B cell (primary cell): Measurements from ENCODE around the gene MARCHF10. TPM values are rescaled to one million over a fixed set of nuclear protein-coding genes. Genes with fewer than 3 reads are reported as not detected.

Experiments used
- ATAC-seq: fragments of 200-7000 bp; cut with Tn5 transposase; one replicate; pipeline ENCODE4 v1.10.0; 2021; ENCODE audit warnings: low read depth, mild to moderate bottlenecking, moderate number of reproducible peaks, moderate library complexity
- CTCF ChIA-PET: fragments of 350-600 bp; sonication (Branson Sonifier 250); formaldehyde crosslinking; loops from one replicate; lab custom pipeline; 2021; ENCODE audit warnings: antibody characterized with exemption, inconsistent platforms; lab: Charles Lee
- POLR2A ChIA-PET: fragments of 350-600 bp; sonication (Branson Sonifier 250); formaldehyde crosslinking; loops from one replicate; lab custom pipeline; 2021; ENCODE audit warnings: antibody characterized with exemption; lab: Charles Lee
- DNase-seq: peaks from one replicate; pipeline ENCODE4 v3.0.0; 2013
- H2AFZ ChIP-seq: 2 replicates; pipeline ENCODE4 v1.6.1; 2012; ENCODE audit warnings: mild to moderate bottlenecking, low read depth, low read length; ENCODE audit not compliant: insufficient read depth, poor library complexity, severe bottlenecking
- H3K27ac ChIP-seq, 2 donors: 1 replicate in 1 of 2; 2 replicates in 1 of 2; pipeline ENCODE4 v1.5.1; 2012 to 2013; ENCODE audit warnings: low read length in 2 of 2, mild to moderate bottlenecking in 2 of 2, moderate library complexity in 1 of 2
- H3K27me3 ChIP-seq, 4 experiments: fragments of 200-600 bp in 1 of 4; sonication (generic) in 1 of 4; replicated peaks in 1 of 4; 1 replicate in 2 of 4; 2 replicates in 2 of 4; pipeline versions ENCODE4 v1.6.1 to v1.7.0; 2013 to 2016; ENCODE audit warnings: low read length in 3 of 4, mild to moderate bottlenecking in 2 of 4, mixed read lengths in 1 of 4, moderate library complexity in 1 of 4; ENCODE audit not compliant: insufficient read depth in 4 of 4, control insufficient read depth in 3 of 4; ENCODE audit errors: control extremely low read depth in 1 of 4
- H3K36me3 ChIP-seq, 2 experiments: replicated peaks in 1 of 2; 1 replicate in 1 of 2; 2 replicates in 1 of 2; pipeline versions ENCODE4 v1.6.1 to v1.7.1; 2013; ENCODE audit warnings: low read length in 1 of 2; ENCODE audit not compliant: insufficient read depth in 2 of 2, control insufficient read depth in 1 of 2; ENCODE audit errors: control extremely low read depth in 1 of 2, extremely low read depth in 1 of 2
- H3K4me1 ChIP-seq, 2 donors: fragments of 200-600 bp in 1 of 2; sonication (generic) in 1 of 2; 1 replicate in 1 of 2; 2 replicates in 1 of 2; pipeline versions ENCODE4 v1.5.1 to v1.6.1; 2013 to 2017; ENCODE audit warnings: low read length in 2 of 2; ENCODE audit not compliant: control insufficient read depth in 2 of 2, insufficient read depth in 2 of 2
- H3K4me2 ChIP-seq: replicated peaks from 2 replicates; pipeline ENCODE3; 2012; ENCODE audit warnings: mild to moderate bottlenecking, low read depth, low read length; ENCODE audit not compliant: poor library complexity, severe bottlenecking
- H3K4me3 ChIP-seq, 5 experiments: fragments of 200-600 bp in 1 of 5; sonication (generic) in 1 of 5; 1 replicate in 3 of 5; 2 replicates in 2 of 5; pipeline versions ENCODE4 v1.5.1 to v1.7.0; 2011 to 2016; ENCODE audit warnings: low read length in 4 of 5, mild to moderate bottlenecking in 4 of 5, low read depth in 2 of 5, control low read depth in 1 of 5, moderate library complexity in 1 of 5; ENCODE audit not compliant: insufficient read depth in 1 of 5; ENCODE audit errors: control extremely low read depth in 1 of 5, extremely low read depth in 1 of 5
- H3K79me2 ChIP-seq: fragments of 200-600 bp; sonication (generic); one replicate; pipeline ENCODE4 v1.6.0; 2016; ENCODE audit warnings: low read length; ENCODE audit not compliant: control insufficient read depth, insufficient read depth
- H3K9ac ChIP-seq: fragments of 200-600 bp; sonication (generic); 2 replicates; pipeline ENCODE4 v1.6.1; 2017; ENCODE audit warnings: mild to moderate bottlenecking, low read length, moderate library complexity
- H3K9me3 ChIP-seq, 3 donors: one replicate each; pipeline versions ENCODE4 v1.6.1 to v1.7.1; 2013; ENCODE audit warnings: low read length in 2 of 3; ENCODE audit not compliant: control insufficient read depth in 2 of 3, insufficient read depth in 1 of 3; ENCODE audit errors: control extremely low read depth in 1 of 3
- H4K20me1 ChIP-seq: 2 replicates; pipeline ENCODE4 v1.6.0; 2012; ENCODE audit warnings: mild to moderate bottlenecking, low read length; ENCODE audit not compliant: insufficient read depth, control insufficient read depth, poor library complexity, severe bottlenecking
- H3K27ac Mint-ChIP-seq: one replicate; pipeline ENCODE4 v1.8.0; 2021; ENCODE audit warnings: mixed read lengths
- H3K27me3 Mint-ChIP-seq: one replicate; pipeline ENCODE4 v1.8.0; 2021; ENCODE audit warnings: mixed read lengths
- H3K4me1 Mint-ChIP-seq: one replicate; pipeline ENCODE4 v1.8.0; 2021; ENCODE audit warnings: mixed read lengths
- H3K4me3 Mint-ChIP-seq: one replicate; pipeline ENCODE4 v1.8.0; 2021; ENCODE audit warnings: mixed read lengths
- H3K9me3 Mint-ChIP-seq: one replicate; pipeline ENCODE4 v1.8.0; 2022; ENCODE audit warnings: mixed read lengths; ENCODE audit not compliant: insufficient read depth
- CTCF ChIP-seq: fragments of 200-600 bp; IDR thresholded peaks from one replicate; pipeline ENCODE4 v1.8.0; 2022; ENCODE audit warnings: antibody characterized with exemption, mild to moderate bottlenecking
- EZH2 ChIP-seq: IDR thresholded peaks from 2 replicates; pipeline ENCODE4 v1.6.1; 2012; ENCODE audit warnings: borderline replicate concordance, low read depth, mild to moderate bottlenecking, moderate library complexity, low read length; ENCODE audit not compliant: insufficient read depth, poor library complexity, severe bottlenecking
- WGBS: methylation state at CpG from one replicate; pipeline ENCODE4 v1.1.5; 2013; ENCODE audit warnings: missing lambda C conversion rate; ENCODE audit not compliant: insufficient coverage; 5-methylcytosine and 5-hydroxymethylcytosine counted together
- intact Hi-C: fragments of 100-400 bp; cut with micrococcal nuclease; formaldehyde crosslinking; loops from one replicate; pipeline ENCODE4 v1.10.0; 2022
- polyA plus RNA-seq: library from polyadenylated mRNA; depleted of rRNA; stranded (reverse); fragments of >200 nt; gene quantifications from 2 replicates; pipeline ENCODE4 v1.2.3, GENCODE V29; 2012
- total RNA-seq, 2 donors: library from RNA; stranded (reverse); fragments of 120-200 nt in 1 of 2; gene quantifications; 1 replicate in 1 of 2; 2 replicates in 1 of 2; pipeline versions ENCODE4 v1.2.3 to v1.2.4, GENCODE V29; 2013 to 2022

MARCHF10 gene
- total and polyA plus RNA-seq, 2 donors (not counting 1 experiment from before 2014, with no cell fraction given): 0.24 TPM; not detected in 1

DNA sequence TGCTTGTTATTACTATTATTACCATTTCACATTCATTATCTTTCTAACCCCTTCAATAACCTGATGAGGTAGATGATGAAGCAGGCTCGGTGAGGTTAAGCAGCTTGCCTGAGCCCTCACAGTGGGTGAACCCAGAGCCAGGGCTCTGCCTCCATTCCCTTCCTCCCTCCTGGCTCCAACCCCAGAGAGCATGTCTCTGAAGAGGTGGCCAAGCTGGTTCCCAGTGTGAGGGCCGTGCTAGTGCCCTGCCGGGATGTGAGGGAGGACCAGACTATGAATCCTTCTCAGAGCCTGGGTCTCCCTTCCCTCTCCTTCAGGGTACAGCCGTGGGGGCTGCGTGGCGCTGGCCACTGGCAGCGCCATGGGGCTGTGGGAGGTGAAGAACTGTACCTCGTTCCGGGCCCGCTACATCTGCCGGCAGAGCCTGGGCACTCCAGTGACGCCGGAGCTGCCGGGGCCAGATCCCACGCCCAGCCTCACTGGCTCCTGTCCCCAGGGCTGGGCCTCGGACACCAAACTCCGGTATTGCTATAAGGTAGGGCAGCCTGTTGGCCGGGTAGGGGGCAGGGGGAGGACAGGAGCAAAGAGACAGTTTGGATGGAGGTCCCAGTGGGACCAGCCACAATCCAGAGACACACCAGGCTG, 131.0 kb downstream of the MARCHF10 start:
- Mint-ChIP-seq H3K9me3 (no peaks in the 10 kb centered on the region), H3K27ac (no peak overlapping the region), H3K27me3 (peaks cover 4% of the 10 kb centered on the region), H3K4me3 (no peak overlapping the region), H3K4me1 (no peaks in the 10 kb centered on the region)
- TF ChIP-seq CTCF: no peak
- TF ChIP-seq EZH2: no peak
- Histone ChIP-seq H3K27ac (no peak overlapping the region), H3K4me1 (no peaks in the 10 kb centered on the region), H4K20me1 (no peaks in the 10 kb centered on the region), H2AFZ (no peak overlapping the region), H3K4me2 (no peak overlapping the region), H3K27me3 (no peaks in the 10 kb centered on the region), H3K9ac (no peak overlapping the region), H3K79me2 (no peaks in the 10 kb centered on the region), H3K4me3 (no peak overlapping the region), H3K9me3 (no peaks in the 10 kb centered on the region), H3K36me3 (no peaks in the 10 kb centered on the region)
- WGBS: 96% methylated on average over 13 of the region's 18 CpGs
- intact Hi-C loops: no loop called here
- no peak for ATAC-seq
- ChIA-PET POLR2A (no interaction called here), CTCF (no interaction called here)
- DNase-seq: no peak

GRCh38 chr17:62676231-62676943, 131.7 kb downstream of the MARCHF10 start:
- no peak overlapping the region for H3K27ac Mint-ChIP-seq

More at GRCh38 chr17:62676231-62676943, 131.7 kb downstream of the MARCHF10 start:
- Histone ChIP-seq H2AFZ (no peak overlapping the region), H3K27ac (no peak overlapping the region), H3K9me3 (no peaks in the 10 kb centered on the region), H3K36me3 (no peaks in the 10 kb centered on the region), H3K27me3 (no peaks in the 10 kb centered on the region), H3K4me2 (no peak overlapping the region), H4K20me1 (no peaks in the 10 kb centered on the region), H3K79me2 (no peaks in the 10 kb centered on the region), H3K4me1 (no peaks in the 10 kb centered on the region), H3K9ac (no peak overlapping the region), H3K4me3 (no peak overlapping the region)
- intact Hi-C loops: no loop called here
- no peak overlapping the region for H3K4me3 Mint-ChIP-seq
- no peaks in the 10 kb centered on the region for H3K9me3 Mint-ChIP-seq
- 98% methylated on average over 15 of the region's 16 CpGs for whole genome bisulfite sequencing
- POLR2A ChIA-PET: no interaction called here
- TF ChIP-seq EZH2 (no peak), CTCF (no peak)
- peaks cover 4% of the 10 kb centered on the region for H3K27me3 Mint-ChIP-seq
- H3K4me1 Mint-ChIP-seq: no peaks in the 10 kb centered on the region
- DNase-seq: no peak
- no peak for ATAC-seq
- CTCF ChIA-PET: no interaction called here
